ENCODE results near the gene FCHSD2. TPM values are rescaled to one million over a fixed set of nuclear protein-coding genes. Genes with fewer than 3 reads are reported as not detected.

The FCHSD2 gene
- total and polyA plus RNA-seq, 9 of the 15 experiments (the other 6 are each of a cell fraction or from before 2014, with no cell fraction given): 1.8 to 14.7 (median 6.4) TPM

DNA sequence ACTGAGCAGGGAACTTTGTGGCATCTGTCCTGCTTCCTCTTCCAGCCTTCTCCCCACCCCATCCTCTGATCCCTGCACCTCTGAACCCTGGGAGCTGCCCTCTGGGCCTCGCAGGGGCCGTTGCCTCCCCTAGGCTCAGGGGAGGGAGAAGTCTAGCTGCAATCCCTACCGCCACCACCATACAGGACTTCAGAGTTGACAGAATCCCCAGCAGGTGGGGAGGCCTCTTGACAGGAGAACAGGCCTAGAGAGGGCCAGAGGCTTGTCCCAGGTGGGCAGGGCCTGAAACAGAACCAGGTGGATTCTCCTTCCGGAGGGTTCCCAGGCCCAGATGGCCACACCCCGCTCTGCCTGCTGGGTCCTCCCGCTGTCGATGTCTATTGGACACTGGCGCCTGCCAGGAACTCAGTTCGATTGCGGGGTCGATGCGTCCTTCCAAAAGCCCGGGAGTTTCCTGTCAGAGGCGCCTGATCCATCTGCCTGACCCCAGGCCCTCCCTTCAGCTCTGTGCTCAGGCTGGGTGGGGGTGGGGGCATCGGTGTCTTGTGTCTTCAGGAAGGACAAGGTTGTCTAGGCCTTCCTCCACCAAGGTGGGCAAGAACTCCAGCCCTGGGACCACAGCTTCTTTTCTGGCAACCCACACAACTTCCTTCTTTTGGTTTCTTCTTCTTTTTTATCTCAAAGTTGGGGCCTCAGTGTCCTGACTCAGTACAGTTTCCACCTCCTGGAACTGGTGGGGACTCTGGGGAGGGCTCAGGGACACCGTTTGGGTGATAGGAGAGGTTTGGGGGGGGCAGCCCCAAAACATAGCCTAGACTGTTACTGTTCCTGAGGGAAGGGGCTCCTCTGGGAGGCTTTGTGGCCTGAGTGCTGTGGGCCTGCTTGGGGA lies 354.7 kb downstream of the FCHSD2 start (continued):
- TF ChIP-seq ZKSCAN8 (CRISPR knock-in tag; IDR thresholded peaks at IDR 0.05): peak; percentile 58; the same call in 1 of the 2 replicates
- TF ChIP-seq, protein P1, sequence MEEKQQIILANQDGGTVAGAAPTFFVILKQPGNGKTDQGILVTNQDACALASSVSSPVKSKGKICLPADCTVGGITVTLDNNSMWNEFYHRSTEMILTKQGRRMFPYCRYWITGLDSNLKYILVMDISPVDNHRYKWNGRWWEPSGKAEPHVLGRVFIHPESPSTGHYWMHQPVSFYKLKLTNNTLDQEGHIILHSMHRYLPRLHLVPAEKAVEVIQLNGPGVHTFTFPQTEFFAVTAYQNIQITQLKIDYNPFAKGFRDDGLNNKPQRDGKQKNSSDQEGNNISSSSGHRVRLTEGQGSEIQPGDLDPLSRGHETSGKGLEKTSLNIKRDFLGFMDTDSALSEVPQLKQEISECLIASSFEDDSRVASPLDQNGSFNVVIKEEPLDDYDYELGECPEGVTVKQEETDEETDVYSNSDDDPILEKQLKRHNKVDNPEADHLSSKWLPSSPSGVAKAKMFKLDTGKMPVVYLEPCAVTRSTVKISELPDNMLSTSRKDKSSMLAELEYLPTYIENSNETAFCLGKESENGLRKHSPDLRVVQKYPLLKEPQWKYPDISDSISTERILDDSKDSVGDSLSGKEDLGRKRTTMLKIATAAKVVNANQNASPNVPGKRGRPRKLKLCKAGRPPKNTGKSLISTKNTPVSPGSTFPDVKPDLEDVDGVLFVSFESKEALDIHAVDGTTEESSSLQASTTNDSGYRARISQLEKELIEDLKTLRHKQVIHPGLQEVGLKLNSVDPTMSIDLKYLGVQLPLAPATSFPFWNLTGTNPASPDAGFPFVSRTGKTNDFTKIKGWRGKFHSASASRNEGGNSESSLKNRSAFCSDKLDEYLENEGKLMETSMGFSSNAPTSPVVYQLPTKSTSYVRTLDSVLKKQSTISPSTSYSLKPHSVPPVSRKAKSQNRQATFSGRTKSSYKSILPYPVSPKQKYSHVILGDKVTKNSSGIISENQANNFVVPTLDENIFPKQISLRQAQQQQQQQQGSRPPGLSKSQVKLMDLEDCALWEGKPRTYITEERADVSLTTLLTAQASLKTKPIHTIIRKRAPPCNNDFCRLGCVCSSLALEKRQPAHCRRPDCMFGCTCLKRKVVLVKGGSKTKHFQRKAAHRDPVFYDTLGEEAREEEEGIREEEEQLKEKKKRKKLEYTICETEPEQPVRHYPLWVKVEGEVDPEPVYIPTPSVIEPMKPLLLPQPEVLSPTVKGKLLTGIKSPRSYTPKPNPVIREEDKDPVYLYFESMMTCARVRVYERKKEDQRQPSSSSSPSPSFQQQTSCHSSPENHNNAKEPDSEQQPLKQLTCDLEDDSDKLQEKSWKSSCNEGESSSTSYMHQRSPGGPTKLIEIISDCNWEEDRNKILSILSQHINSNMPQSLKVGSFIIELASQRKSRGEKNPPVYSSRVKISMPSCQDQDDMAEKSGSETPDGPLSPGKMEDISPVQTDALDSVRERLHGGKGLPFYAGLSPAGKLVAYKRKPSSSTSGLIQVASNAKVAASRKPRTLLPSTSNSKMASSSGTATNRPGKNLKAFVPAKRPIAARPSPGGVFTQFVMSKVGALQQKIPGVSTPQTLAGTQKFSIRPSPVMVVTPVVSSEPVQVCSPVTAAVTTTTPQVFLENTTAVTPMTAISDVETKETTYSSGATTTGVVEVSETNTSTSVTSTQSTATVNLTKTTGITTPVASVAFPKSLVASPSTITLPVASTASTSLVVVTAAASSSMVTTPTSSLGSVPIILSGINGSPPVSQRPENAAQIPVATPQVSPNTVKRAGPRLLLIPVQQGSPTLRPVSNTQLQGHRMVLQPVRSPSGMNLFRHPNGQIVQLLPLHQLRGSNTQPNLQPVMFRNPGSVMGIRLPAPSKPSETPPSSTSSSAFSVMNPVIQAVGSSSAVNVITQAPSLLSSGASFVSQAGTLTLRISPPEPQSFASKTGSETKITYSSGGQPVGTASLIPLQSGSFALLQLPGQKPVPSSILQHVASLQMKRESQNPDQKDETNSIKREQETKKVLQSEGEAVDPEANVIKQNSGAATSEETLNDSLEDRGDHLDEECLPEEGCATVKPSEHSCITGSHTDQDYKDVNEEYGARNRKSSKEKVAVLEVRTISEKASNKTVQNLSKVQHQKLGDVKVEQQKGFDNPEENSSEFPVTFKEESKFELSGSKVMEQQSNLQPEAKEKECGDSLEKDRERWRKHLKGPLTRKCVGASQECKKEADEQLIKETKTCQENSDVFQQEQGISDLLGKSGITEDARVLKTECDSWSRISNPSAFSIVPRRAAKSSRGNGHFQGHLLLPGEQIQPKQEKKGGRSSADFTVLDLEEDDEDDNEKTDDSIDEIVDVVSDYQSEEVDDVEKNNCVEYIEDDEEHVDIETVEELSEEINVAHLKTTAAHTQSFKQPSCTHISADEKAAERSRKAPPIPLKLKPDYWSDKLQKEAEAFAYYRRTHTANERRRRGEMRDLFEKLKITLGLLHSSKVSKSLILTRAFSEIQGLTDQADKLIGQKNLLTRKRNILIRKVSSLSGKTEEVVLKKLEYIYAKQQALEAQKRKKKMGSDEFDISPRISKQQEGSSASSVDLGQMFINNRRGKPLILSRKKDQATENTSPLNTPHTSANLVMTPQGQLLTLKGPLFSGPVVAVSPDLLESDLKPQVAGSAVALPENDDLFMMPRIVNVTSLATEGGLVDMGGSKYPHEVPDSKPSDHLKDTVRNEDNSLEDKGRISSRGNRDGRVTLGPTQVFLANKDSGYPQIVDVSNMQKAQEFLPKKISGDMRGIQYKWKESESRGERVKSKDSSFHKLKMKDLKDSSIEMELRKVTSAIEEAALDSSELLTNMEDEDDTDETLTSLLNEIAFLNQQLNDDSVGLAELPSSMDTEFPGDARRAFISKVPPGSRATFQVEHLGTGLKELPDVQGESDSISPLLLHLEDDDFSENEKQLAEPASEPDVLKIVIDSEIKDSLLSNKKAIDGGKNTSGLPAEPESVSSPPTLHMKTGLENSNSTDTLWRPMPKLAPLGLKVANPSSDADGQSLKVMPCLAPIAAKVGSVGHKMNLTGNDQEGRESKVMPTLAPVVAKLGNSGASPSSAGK (IDR thresholded peaks at IDR 0.05): peak; percentile 90
- peak; percentile 49; the same call in 1 of the 2 replicates for TF ChIP-seq PHF8 (IDR thresholded peaks at IDR 0.05; ENCODE audit: borderline replicate concordance, low read length)
- TF ChIP-seq, protein P2, sequence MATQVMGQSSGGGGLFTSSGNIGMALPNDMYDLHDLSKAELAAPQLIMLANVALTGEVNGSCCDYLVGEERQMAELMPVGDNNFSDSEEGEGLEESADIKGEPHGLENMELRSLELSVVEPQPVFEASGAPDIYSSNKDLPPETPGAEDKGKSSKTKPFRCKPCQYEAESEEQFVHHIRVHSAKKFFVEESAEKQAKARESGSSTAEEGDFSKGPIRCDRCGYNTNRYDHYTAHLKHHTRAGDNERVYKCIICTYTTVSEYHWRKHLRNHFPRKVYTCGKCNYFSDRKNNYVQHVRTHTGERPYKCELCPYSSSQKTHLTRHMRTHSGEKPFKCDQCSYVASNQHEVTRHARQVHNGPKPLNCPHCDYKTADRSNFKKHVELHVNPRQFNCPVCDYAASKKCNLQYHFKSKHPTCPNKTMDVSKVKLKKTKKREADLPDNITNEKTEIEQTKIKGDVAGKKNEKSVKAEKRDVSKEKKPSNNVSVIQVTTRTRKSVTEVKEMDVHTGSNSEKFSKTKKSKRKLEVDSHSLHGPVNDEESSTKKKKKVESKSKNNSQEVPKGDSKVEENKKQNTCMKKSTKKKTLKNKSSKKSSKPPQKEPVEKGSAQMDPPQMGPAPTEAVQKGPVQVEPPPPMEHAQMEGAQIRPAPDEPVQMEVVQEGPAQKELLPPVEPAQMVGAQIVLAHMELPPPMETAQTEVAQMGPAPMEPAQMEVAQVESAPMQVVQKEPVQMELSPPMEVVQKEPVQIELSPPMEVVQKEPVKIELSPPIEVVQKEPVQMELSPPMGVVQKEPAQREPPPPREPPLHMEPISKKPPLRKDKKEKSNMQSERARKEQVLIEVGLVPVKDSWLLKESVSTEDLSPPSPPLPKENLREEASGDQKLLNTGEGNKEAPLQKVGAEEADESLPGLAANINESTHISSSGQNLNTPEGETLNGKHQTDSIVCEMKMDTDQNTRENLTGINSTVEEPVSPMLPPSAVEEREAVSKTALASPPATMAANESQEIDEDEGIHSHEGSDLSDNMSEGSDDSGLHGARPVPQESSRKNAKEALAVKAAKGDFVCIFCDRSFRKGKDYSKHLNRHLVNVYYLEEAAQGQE (IDR thresholded peaks at IDR 0.05; ENCODE audit: borderline replicate concordance): no peak
- TF ChIP-seq, protein P2 (CRISPR knock-in tag; IDR thresholded peaks at IDR 0.05; ENCODE audit: low read depth): 0 out of 2 replicates have a peak, but pooled peaks have one; percentile 39
- TF ChIP-seq SMARCE1 (IDR thresholded peaks at IDR 0.05): 0 out of 2 replicates have a peak, but pooled peaks have one; percentile 10
- peak; percentile 55; the same call in 1 of the 2 replicates for TF ChIP-seq NFRKB (IDR thresholded peaks at IDR 0.05; ENCODE audit: low read depth)

All from K562 (cell line).